ENCODE measurements around the gene PDCD2L. TPM values are rescaled to one million over a fixed set of nuclear protein-coding genes. Genes with fewer than 3 reads are reported as not detected.

PDCD2L gene
- total and polyA plus RNA-seq, 2 of the 8 experiments (the other 6 are each of a cell fraction or from before 2014, with no cell fraction given): 51.5 to 78.1 TPM

DNA sequence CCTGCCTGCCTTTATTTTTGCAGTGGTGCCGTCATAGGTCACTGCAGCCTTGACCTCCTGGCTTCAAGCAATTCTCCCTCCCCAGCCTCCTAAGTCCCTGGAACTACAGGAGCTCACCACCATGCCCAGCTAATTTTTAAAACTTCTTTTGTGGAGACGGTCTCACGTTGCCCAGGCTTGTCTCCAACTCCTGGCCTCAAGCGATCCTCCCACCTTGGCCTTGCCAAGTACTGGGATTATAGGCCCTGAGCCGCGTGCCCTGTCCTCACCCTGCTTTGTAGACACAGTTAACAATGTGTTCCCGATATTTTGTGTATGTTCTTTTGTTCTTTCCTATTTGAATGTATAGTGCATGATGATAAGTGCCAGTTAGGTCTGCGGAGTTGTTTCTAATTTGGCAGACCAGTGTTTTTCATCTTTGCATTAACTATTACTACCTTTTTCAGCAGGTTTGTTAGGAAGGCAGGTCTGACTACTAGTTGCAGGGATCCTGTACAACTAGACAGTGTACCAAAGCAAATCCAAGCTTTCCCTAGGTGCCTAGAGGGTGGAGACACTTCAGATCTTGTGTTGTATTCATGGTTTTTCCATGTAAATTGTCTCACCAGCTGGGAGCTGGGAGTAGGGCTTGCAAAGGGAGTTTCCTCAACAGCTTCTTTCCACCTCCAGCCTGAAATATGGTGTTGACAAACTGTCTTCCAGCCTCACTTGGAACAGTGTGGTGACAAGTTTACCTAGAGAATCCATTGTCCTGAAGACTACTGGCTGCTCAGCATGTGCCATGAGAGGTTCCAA lies 67.9 kb downstream of the PDCD2L start:
- Histone ChIP-seq H2BK15ac (ENCODE audit: low read length) (no peak overlapping the region), H3K23me2 (ENCODE audit: low read depth, low read length) (no peaks in the 10 kb centered on the region), H3K4me1 (replicated peaks in 1 of 4; ENCODE audit: control insufficient read depth in 3 of 4, insufficient read depth in 4 of 4, low read length in 3 of 4) (0 out of 7 replicates have a peak, but pooled peaks cover 0 to 4% (median 0%) of the 10 kb centered on the region in 4 experiments), H3K27me3 (replicated peaks in 1 of 4; ENCODE audit: control insufficient read depth in 3 of 4, extremely low read depth in 1 of 4, insufficient read depth in 3 of 4, low read length in 3 of 4) (no peaks in the 10 kb centered on the region), H4K20me1 (replicated peaks in 1 of 2; ENCODE audit: control insufficient read depth in 1 of 2, insufficient read depth in 2 of 2, low read length in 2 of 2) (peaks cover 0 to 3% of the 10 kb centered on the region in 2 experiments), H3K56ac (replicated peaks; ENCODE audit: insufficient read length, low read depth, low read length) (no peak overlapping the region), H3K36me3 (ENCODE audit: control insufficient read depth in 2 of 4, insufficient read depth in 4 of 4, low read length in 3 of 4) (peaks cover 9 to 51% (median 35%) of the 10 kb centered on the region in 4 experiments), H3K79me2 (ENCODE audit: control insufficient read depth in 1 of 2, insufficient read depth in 2 of 2, low read length in 2 of 2) (no peaks in the 10 kb centered on the region), H3K4ac (replicated peaks; ENCODE audit: insufficient read length, low read depth, low read length) (no peak overlapping the region), H4K91ac (replicated peaks; ENCODE audit: insufficient read length, low read length) (no peak overlapping the region), H3K9me3 (ENCODE audit: insufficient read depth in 2 of 2, low read depth in 1 of 2, low read length in 1 of 2) (no peaks in the 10 kb centered on the region), H2AFZ (ENCODE audit: low read length) (no peak overlapping the region), H2AK5ac (ENCODE audit: low read depth, low read length) (no peak overlapping the region), H3K27ac (ENCODE audit: low read depth, low read length) (no peak overlapping the region), H3K79me1 (ENCODE audit: low read depth, low read length) (no peaks in the 10 kb centered on the region), H4K8ac (ENCODE audit: extremely low read depth, insufficient read depth, low read length) (no peak overlapping the region), H3K14ac (ENCODE audit: insufficient read length) (no peak overlapping the region), H2BK5ac (ENCODE audit: low read depth, low read length) (no peak overlapping the region), H3K9ac (replicated peaks in 1 of 4; ENCODE audit: extremely low read depth in 1 of 4, low read depth in 3 of 4, low read length in 3 of 4) (no peak overlapping the region), H4K5ac (ENCODE audit: insufficient read length, low read depth, low read length) (no peak overlapping the region), H3K4me2 (ENCODE audit: insufficient read depth in 1 of 2, low read depth in 2 of 2, low read length in 2 of 2) (no peak overlapping the region), H3K18ac (ENCODE audit: extremely low read depth, low read length) (no peak overlapping the region), H2BK20ac (ENCODE audit: low read length) (no peak overlapping the region), H3K4me3 (ENCODE audit: extremely low read depth in 1 of 4, insufficient read depth in 2 of 4, low read depth in 3 of 4, low read length in 4 of 4) (no peak overlapping the region), H3K23ac (ENCODE audit: insufficient read length) (no peak overlapping the region), H2BK120ac (replicated peaks; ENCODE audit: low read depth, low read length) (no peak overlapping the region), H2BK12ac (ENCODE audit: low read depth, low read length) (no peak overlapping the region)
- FAIRE-seq (no peak), DNase-seq (ENCODE audit: low read depth in 1 of 2, low spot score in 2 of 2) (no peak)
- ChIA-PET POLR2A (ENCODE audit: partially characterized antibody) (interaction anchor here (0.9 to 8.6 kb wide), 12 partner anchors 10 to 106 kb away, joined by 3 to 47 read pairs (median 4); partner anchors contain the start of genes GPI, UBA2 and WTIP), CTCF (ENCODE audit: partially characterized antibody) (interaction anchor here (0.6 to 2.6 kb wide), 14 partner anchors 10 to 293 kb away, joined by 3 to 11 read pairs (median 4); partner anchors contain the start of gene WTIP)
- WGBS, 2 experiments (ENCODE audit: extremely low coverage in 1 of 2, insufficient coverage in 1 of 2, insufficient read length in 1 of 2, insufficient replicate concordance in 2 of 2, low coverage in 1 of 2, low lambda C conversion rate in 2 of 2, missing lambda C conversion rate in 1 of 2): 99% methylated on average over 8 of the region's 8 CpGs; no CpG with 5 or more reads in 1 of the 2 experiments
- TF ChIP-seq PHF8 (conservative IDR thresholded peaks at IDR 0.05; ENCODE audit: low read depth, low read length) (no peak), CBX8 (IDR thresholded peaks at IDR 0.05; ENCODE audit: borderline replicate concordance, low read depth, low read length) (no peak), CHD1 (IDR thresholded peaks at IDR 0.05; ENCODE audit: low read depth, low read length) (no peak), CEBPB (IDR thresholded peaks at IDR 0.05; ENCODE audit: low read depth, low read length) (no peak), FOSL1 (IDR thresholded peaks at IDR 0.05; ENCODE audit: insufficient read depth, low read depth, low read length) (no peak)
- TF ChIP-seq, protein P1, sequence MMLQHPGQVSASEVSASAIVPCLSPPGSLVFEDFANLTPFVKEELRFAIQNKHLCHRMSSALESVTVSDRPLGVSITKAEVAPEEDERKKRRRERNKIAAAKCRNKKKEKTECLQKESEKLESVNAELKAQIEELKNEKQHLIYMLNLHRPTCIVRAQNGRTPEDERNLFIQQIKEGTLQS (IDR thresholded peaks at IDR 0.05; ENCODE audit: insufficient read depth, low read depth, low read length): no peak
